ENCODE data around the gene RRM2. TPM values are rescaled to one million over a fixed set of nuclear protein-coding genes. Genes with fewer than 3 reads are reported as not detected.
A peak's percentile ranks its signal among the peaks of the same experiment; 100 is the strongest.

RRM2 gene
- total RNA-seq, result 100 to 1,000 TPM; 382 to 469 TPM

- ChIA-PET POLR2A (interaction anchor here (0.5 to 1.3 kb wide), 5 partner anchors 31 to 1657 kb away, joined by 3 to 4 read pairs (median 3); no protein-coding TSS in a partner anchor), CTCF (interaction anchor here (0.7 kb wide), 1 partner anchor 238 kb away, joined by 3 read pairs; no protein-coding TSS in a partner anchor)
- H3K4me1 Mint-ChIP-seq, result peaks cover 37% of the 10 kb centered on the region
- DNase-seq (peak; percentile 98), ATAC-seq (peak; percentile 82)
- peak within 1 kb of the TSS; percentile 97 for H3K4me3 Mint-ChIP-seq
- H3K36me3 Mint-ChIP-seq (ENCODE audit: low read depth), result peaks cover 59% of the 10 kb centered on the region
- H3K27ac Mint-ChIP-seq, result peak within 1 kb of the TSS; percentile 98
- H3K27me3 Mint-ChIP-seq, result no peaks in the 10 kb centered on the region
- intact Hi-C loops (cut with DNase I, micrococcal nuclease), result loop anchor here (1.0 to 10.0 kb wide), 12 partner anchors 279 to 1440 kb away; partner anchors contain the start of genes CPSF3 (in 2 of the 2), ITGB1BP1 (in 2 of the 2), ADAM17 (in 1 of the 2) and ID2 (in 1 of the 2)
- H3K9me3 Mint-ChIP-seq (ENCODE audit: low read depth), result no peaks in the 10 kb centered on the region
Measured at GRCh38 chr2:10122500-10123280, at the start of gene RRM2. RRM2 (plus strand) TSS chr2:10122739; CDS start chr2:10122799, 60 bp downstream.

GRCh38 chr2:10073706-10074105, 48.8 kb upstream of the RRM2 start:
- H3K27me3 Mint-ChIP-seq, result peaks cover 46% of the 10 kb centered on the region
- POLR2A ChIA-PET, result interaction anchor here (0.5 to 1.0 kb wide), 2 partner anchors 38 to 55 kb away, joined by 3 read pairs; no protein-coding TSS in a partner anchor
- ATAC-seq, result no peak

GRCh38 chr2:10075101-10075500, 47.4 kb upstream of the RRM2 start:
- CTCF ChIA-PET, result interaction anchor here (1.8 to 10.2 kb wide), 5 partner anchors 9 to 360 kb away, joined by 5 to 142 read pairs (median 35); no protein-coding TSS in a partner anchor
- no peak for ATAC-seq
- H3K36me3 Mint-ChIP-seq (ENCODE audit: low read depth), result no peaks in the 10 kb centered on the region

More at GRCh38 chr2:10073706-10074105, 48.8 kb upstream of the RRM2 start:
- Mint-ChIP-seq H3K9me3 (ENCODE audit: low read depth) (no peaks in the 10 kb centered on the region), H3K36me3 (ENCODE audit: low read depth) (no peaks in the 10 kb centered on the region), H3K4me1 (no peaks in the 10 kb centered on the region), H3K27ac (no peak overlapping the region), H3K4me3 (peak overlapping the region; percentile 29)
- intact Hi-C loops (cut with DNase I, micrococcal nuclease), result loop anchor here (2.0 to 5.0 kb wide), 3 partner anchors 44 to 595 kb away; no protein-coding TSS in a partner anchor
- no peak for DNase-seq
- CTCF ChIA-PET, result interaction anchor here (0.5 to 10.2 kb wide), 17 partner anchors 9 to 388 kb away, joined by 3 to 142 read pairs (median 6); no protein-coding TSS in a partner anchor

GRCh38 chr2:10075571-10076209, 46.8 kb upstream of the RRM2 start:
- ATAC-seq (no peak), DNase-seq (no peak)
- Mint-ChIP-seq H3K4me1 (peaks cover 4% of the 10 kb centered on the region), H3K9me3 (ENCODE audit: low read depth) (no peaks in the 10 kb centered on the region), H3K4me3 (no peak overlapping the region), H3K36me3 (ENCODE audit: low read depth) (no peaks in the 10 kb centered on the region), H3K27me3 (peaks cover 53% of the 10 kb centered on the region), H3K27ac (no peak overlapping the region)
- ChIA-PET CTCF (interaction anchor here (0.6 to 10.2 kb wide), 3 partner anchors 15 to 359 kb away, joined by 3 to 142 read pairs (median 42); no protein-coding TSS in a partner anchor), POLR2A (no interaction called here)
- intact Hi-C loops (cut with DNase I, micrococcal nuclease), result no loop called here

More at GRCh38 chr2:10075101-10075500, 47.4 kb upstream of the RRM2 start:
- Mint-ChIP-seq H3K4me1 (peaks cover 3% of the 10 kb centered on the region), H3K4me3 (no peak overlapping the region), H3K27ac (no peak overlapping the region), H3K9me3 (ENCODE audit: low read depth) (no peaks in the 10 kb centered on the region), H3K27me3 (peaks cover 53% of the 10 kb centered on the region)
- POLR2A ChIA-PET, result no interaction called here
- intact Hi-C loops (cut with DNase I, micrococcal nuclease), result no loop called here
- no peak for DNase-seq

DNA sequence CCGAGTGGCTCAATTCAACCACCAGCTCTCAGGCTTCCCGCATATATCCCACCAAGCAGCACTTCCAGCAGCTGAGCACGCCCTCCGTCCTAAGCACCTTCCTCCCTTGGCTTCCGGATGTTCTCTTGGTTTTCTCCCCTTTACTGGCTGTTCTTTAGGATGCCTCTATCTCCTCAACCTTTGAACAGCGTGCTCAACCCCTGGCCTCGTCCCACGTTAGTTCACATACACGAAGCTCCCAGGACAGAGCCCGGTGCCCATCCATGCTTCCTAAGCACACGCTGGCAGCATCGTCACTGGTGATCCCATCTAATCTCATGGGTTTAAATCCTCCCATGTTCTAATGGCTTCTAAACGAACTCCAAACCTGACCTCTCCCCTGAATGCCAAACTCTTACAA, 46.0 kb upstream of the RRM2 start:
- peaks cover 10% of the 10 kb centered on the region for H3K4me1 Mint-ChIP-seq
- no peak overlapping the region for H3K4me3 Mint-ChIP-seq
- peaks cover 59% of the 10 kb centered on the region for H3K27me3 Mint-ChIP-seq
- ChIA-PET CTCF (interaction anchor here (0.6 to 10.2 kb wide), 5 partner anchors 9 to 358 kb away, joined by 3 to 142 read pairs (median 4); no protein-coding TSS in a partner anchor), POLR2A (interaction anchor here (0.7 kb wide), 1 partner anchor 16 kb away, joined by 3 read pairs; no protein-coding TSS in a partner anchor)
- no peaks in the 10 kb centered on the region for H3K9me3 Mint-ChIP-seq (ENCODE audit: low read depth)
- ATAC-seq (no peak), DNase-seq (no peak)
- no peaks in the 10 kb centered on the region for H3K36me3 Mint-ChIP-seq (ENCODE audit: low read depth)
- no peak overlapping the region for H3K27ac Mint-ChIP-seq
- intact Hi-C loops (cut with DNase I, micrococcal nuclease), result no loop called here

GRCh38 chr2:10076988-10077527, 45.5 kb upstream of the RRM2 start:
- intact Hi-C loops (cut with DNase I, micrococcal nuclease), result no loop called here
- H3K4me1 Mint-ChIP-seq, result peaks cover 10% of the 10 kb centered on the region
- ChIA-PET CTCF (interaction anchor here (0.6 to 10.2 kb wide), 5 partner anchors 8 to 358 kb away, joined by 3 to 142 read pairs (median 4); no protein-coding TSS in a partner anchor), POLR2A (interaction anchor here (0.7 kb wide), 1 partner anchor 15 kb away, joined by 3 read pairs; no protein-coding TSS in a partner anchor)
- no peak overlapping the region for H3K27ac Mint-ChIP-seq
- H3K36me3 Mint-ChIP-seq (ENCODE audit: low read depth), result no peaks in the 10 kb centered on the region
- no peak overlapping the region for H3K4me3 Mint-ChIP-seq
- H3K9me3 Mint-ChIP-seq (ENCODE audit: low read depth), result no peaks in the 10 kb centered on the region
- DNase-seq (no peak), ATAC-seq (no peak)
- H3K27me3 Mint-ChIP-seq, result peaks cover 63% of the 10 kb centered on the region

DNA sequence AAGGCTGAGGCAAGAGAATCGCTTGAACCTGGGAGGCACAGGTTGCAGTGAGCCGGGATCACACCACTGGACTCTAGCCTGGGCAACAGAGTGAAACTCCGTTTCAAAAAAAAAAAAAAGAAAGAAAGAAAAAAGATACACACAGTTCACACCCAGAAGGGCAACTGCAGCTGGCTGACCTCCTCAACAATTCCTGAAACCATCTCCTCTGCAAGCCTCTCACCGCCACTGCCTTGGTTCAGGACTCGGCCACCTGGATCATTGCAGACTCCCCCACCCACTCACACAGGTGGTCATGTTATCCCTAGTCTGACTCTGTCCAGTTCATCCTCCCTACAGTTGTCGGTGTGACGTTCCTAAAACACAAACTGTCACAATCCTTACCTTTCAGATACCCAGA, 44.5 kb upstream of the RRM2 start:
- no peaks in the 10 kb centered on the region for H3K36me3 Mint-ChIP-seq (ENCODE audit: low read depth)
- peaks cover 10% of the 10 kb centered on the region for H3K4me1 Mint-ChIP-seq
- CTCF ChIA-PET, result interaction anchor here (0.9 to 10.2 kb wide), 3 partner anchors 19 to 357 kb away, joined by 4 to 142 read pairs (median 4); no protein-coding TSS in a partner anchor
- H3K4me3 Mint-ChIP-seq, result no peak overlapping the region
- no peak overlapping the region for H3K27ac Mint-ChIP-seq
- DNase-seq, result no peak
- intact Hi-C loops (cut with DNase I, micrococcal nuclease), result no loop called here
- H3K27me3 Mint-ChIP-seq, result peaks cover 67% of the 10 kb centered on the region
- POLR2A ChIA-PET, result no interaction called here
- no peaks in the 10 kb centered on the region for H3K9me3 Mint-ChIP-seq (ENCODE audit: low read depth)
- ATAC-seq, result no peak

GRCh38 chr2:10078704-10079265, 43.8 kb upstream of the RRM2 start:
- ChIA-PET POLR2A (no interaction called here), CTCF (interaction anchor here (0.7 to 0.9 kb wide), 3 partner anchors 8 to 364 kb away, joined by 3 to 4 read pairs (median 3); no protein-coding TSS in a partner anchor)
- DNase-seq, result no peak
- H3K27ac Mint-ChIP-seq, result peak overlapping the region; percentile 63
- no peak for ATAC-seq
- intact Hi-C loops (cut with DNase I, micrococcal nuclease), result no loop called here
- H3K4me1 Mint-ChIP-seq, result peaks cover 10% of the 10 kb centered on the region
- H3K36me3 Mint-ChIP-seq (ENCODE audit: low read depth), result no peaks in the 10 kb centered on the region
- H3K9me3 Mint-ChIP-seq (ENCODE audit: low read depth), result no peaks in the 10 kb centered on the region
- peak overlapping the region; percentile 42 for H3K4me3 Mint-ChIP-seq
- peaks cover 71% of the 10 kb centered on the region for H3K27me3 Mint-ChIP-seq

DNA sequence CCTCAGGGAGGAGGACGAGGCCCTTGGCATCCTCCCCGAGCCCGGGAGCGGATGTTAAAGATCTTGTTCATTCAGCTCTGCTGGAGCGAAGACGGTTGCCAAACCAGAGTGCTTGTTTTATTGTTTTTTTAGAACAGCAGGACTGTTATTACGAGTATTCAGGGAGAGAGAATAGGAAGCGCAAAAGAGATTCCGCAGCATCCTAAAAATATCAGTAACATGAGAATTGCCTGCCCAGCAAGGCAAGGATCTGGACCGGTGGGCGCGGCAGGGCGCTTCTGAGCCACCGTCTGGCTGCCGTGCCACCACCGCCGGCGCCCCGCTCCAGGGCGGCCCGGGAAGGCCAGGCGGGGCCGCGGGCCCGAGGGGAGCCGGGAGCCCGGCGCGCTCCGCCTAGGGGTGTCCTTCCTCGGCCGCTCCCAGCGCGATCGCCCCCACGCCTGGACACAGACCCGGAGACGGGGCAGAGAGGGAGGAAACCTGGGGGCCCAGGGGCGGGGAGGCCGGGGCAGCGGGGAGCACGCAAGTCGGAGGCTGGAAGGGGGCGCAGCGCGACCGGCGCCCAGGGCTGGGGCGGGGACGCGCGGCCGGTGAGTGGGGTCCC, 43.2 kb upstream of the RRM2 start:
- H3K27ac Mint-ChIP-seq, result peak overlapping the region; percentile 63
- H3K9me3 Mint-ChIP-seq (ENCODE audit: low read depth), result no peaks in the 10 kb centered on the region
- ChIA-PET POLR2A (no interaction called here), CTCF (interaction anchor here (0.7 to 0.8 kb wide), 2 partner anchors 8 to 364 kb away, joined by 3 read pairs; no protein-coding TSS in a partner anchor)
- H3K4me3 Mint-ChIP-seq, result peak overlapping the region; percentile 42
- intact Hi-C loops (cut with DNase I, micrococcal nuclease), result no loop called here
- ATAC-seq (peak; percentile 45), DNase-seq (peak; percentile 29)
- H3K36me3 Mint-ChIP-seq (ENCODE audit: low read depth), result no peaks in the 10 kb centered on the region
- peaks cover 70% of the 10 kb centered on the region for H3K27me3 Mint-ChIP-seq
- H3K4me1 Mint-ChIP-seq, result peaks cover 11% of the 10 kb centered on the region

DNA sequence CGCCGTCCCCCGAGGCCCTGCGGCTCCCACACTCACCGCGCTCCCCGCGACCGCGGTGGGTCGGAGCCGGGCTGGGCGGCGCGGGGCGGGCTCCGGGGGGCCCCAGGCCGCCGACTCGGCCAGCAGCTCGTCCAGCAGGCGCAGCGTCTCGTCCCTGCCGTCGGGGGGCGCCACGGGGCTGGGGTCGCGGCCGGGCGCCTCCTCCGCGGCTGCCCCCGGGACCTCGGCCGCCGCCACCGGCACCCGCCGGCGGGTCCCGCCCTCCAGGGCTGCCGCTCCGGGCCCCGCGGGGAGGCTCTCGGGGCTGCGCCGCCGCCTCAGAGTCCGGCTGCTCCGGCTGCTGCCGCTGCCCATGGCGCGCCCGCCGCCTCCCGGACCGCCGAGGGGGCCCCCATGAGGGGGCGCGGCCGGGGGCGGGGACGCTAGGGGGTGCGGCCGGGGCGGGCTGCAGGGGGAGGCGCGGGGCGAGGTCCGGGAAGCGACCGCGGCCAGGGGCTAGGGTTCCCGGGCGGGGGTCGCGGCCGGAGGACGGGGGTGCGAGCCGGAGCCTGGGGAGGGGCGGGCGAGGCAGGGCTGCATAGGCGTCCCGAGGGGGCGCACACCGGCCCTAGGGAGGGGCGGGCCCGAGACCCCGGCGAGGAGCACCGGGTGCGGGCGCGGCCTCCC, 42.5 kb upstream of the RRM2 start, which contains the start of gene CYS1:
CYS1 (minus strand) TSS at position 542 of the 666 bp plus-strand sequence; CDS start at position 354, 188 bp downstream.
- Mint-ChIP-seq H3K4me3 (peak within 1 kb of the TSS; percentile 42), H3K4me1 (peaks cover 12% of the 10 kb centered on the region), H3K9me3 (ENCODE audit: low read depth) (no peaks in the 10 kb centered on the region), H3K27me3 (peaks cover 72% of the 10 kb centered on the region), H3K36me3 (ENCODE audit: low read depth) (no peaks in the 10 kb centered on the region), H3K27ac (peak within 1 kb of the TSS; percentile 63)
- POLR2A ChIA-PET, result no interaction called here
- DNase-seq (peak; percentile 50), ATAC-seq (peak; percentile 47)
- intact Hi-C loops (cut with DNase I, micrococcal nuclease), result no loop called here
- CTCF ChIA-PET, result no interaction called here
